Neuronal stem cell (in vitro differentiated cells): ENCODE data around the gene CSAG1.
"Not testable (repeated sequence)": the region's sequence is repeated elsewhere in the genome, so short reads cannot be mapped to it uniquely, and the experiment has no call there.

Experiments
- DNase-seq: peaks from one replicate; pipeline ENCODE4 v3.0.0-alpha.2; 2013; ENCODE audit warnings: low spot score
- H2AFZ ChIP-seq: one replicate; pipeline ENCODE4 v1.6.1; 2013; ENCODE audit warnings: mild to moderate bottlenecking, low read length, inconsistent platforms
- H2AK5ac ChIP-seq: 2 replicates; pipeline ENCODE4 v1.6.1; 2013; ENCODE audit warnings: low read depth, mild to moderate bottlenecking, inconsistent platforms, low read length, moderate library complexity, mixed read lengths
- H2BK120ac ChIP-seq: 2 replicates; pipeline ENCODE4 v1.6.1; 2013; ENCODE audit warnings: low read depth, mild to moderate bottlenecking, inconsistent platforms, low read length, moderate library complexity, mixed read lengths
- H2BK12ac ChIP-seq: one replicate; pipeline ENCODE4 v1.6.1; 2013; ENCODE audit warnings: low read length, inconsistent platforms
- H2BK15ac ChIP-seq: 2 replicates; pipeline ENCODE4 v1.6.1; 2013; ENCODE audit warnings: mild to moderate bottlenecking, low read length, inconsistent platforms, mixed read lengths
- H2BK5ac ChIP-seq: one replicate; pipeline ENCODE4 v1.6.1; 2013; ENCODE audit warnings: inconsistent platforms, mild to moderate bottlenecking, low read length, moderate library complexity
- H3K14ac ChIP-seq: one replicate; pipeline ENCODE4 v1.6.1; 2013; ENCODE audit warnings: low read length, inconsistent platforms
- H3K18ac ChIP-seq: 2 replicates; pipeline ENCODE4 v1.6.1; 2013; ENCODE audit warnings: low read length, inconsistent platforms
- H3K23ac ChIP-seq: 2 replicates; pipeline ENCODE4 v1.6.1; 2013; ENCODE audit warnings: low read depth, mild to moderate bottlenecking, mixed read lengths, low read length, inconsistent platforms; ENCODE audit not compliant: poor library complexity
- H3K27ac ChIP-seq: replicated peaks from 3 replicates; pipeline ENCODE4 v1.5.1; 2013; ENCODE audit warnings: low read length, inconsistent platforms
- H3K27me3 ChIP-seq, 3 experiments: 2 replicates each; pipeline ENCODE4 v1.6.1; 2013; ENCODE audit warnings: low read length in 3 of 3, mild to moderate bottlenecking in 2 of 3, inconsistent platforms in 1 of 3, low read depth in 1 of 3, mixed read lengths in 1 of 3, moderate library complexity in 1 of 3; ENCODE audit not compliant: control insufficient read depth in 3 of 3, insufficient read depth in 3 of 3
- H3K36me3 ChIP-seq, 2 donors: replicated peaks in 1 of 2; 2 replicates each; pipeline ENCODE4 v1.6.1; 2013; ENCODE audit warnings: low read length in 2 of 2; ENCODE audit not compliant: control insufficient read depth in 2 of 2, insufficient read depth in 2 of 2
- H3K4ac ChIP-seq: 2 replicates; pipeline ENCODE4 v1.6.1; 2013; ENCODE audit warnings: inconsistent platforms, mild to moderate bottlenecking, low read length, moderate library complexity
- H3K4me1 ChIP-seq, 2 donors: 1 replicate in 1 of 2; 2 replicates in 1 of 2; pipeline ENCODE4 v1.6.1; 2013; ENCODE audit warnings: low read length in 2 of 2, low read depth in 1 of 2; ENCODE audit not compliant: control insufficient read depth in 2 of 2, insufficient read depth in 1 of 2
- H3K4me2 ChIP-seq: one replicate; pipeline ENCODE4 v1.6.1; 2013; ENCODE audit warnings: mild to moderate bottlenecking, low read length, inconsistent platforms; ENCODE audit not compliant: insufficient read depth, poor library complexity, severe bottlenecking
- H3K4me3 ChIP-seq, 2 donors: 2 replicates each; pipeline ENCODE4 v1.5.1; 2013; ENCODE audit warnings: low read length in 2 of 2, mild to moderate bottlenecking in 2 of 2, inconsistent platforms in 1 of 2, moderate library complexity in 1 of 2
- H3K79me1 ChIP-seq: one replicate; pipeline ENCODE4 v1.6.1; 2013; ENCODE audit warnings: low read depth, mild to moderate bottlenecking, inconsistent platforms, low read length, moderate library complexity
- H3K9ac ChIP-seq: one replicate; pipeline ENCODE4 v1.6.1; 2013; ENCODE audit warnings: mild to moderate bottlenecking, low read depth, low read length, inconsistent platforms; ENCODE audit not compliant: poor library complexity
- H3K9me3 ChIP-seq, 2 donors: replicated peaks in 1 of 2; 2 replicates each; pipeline versions ENCODE3 to v1.6.1; 2013; ENCODE audit warnings: low read length in 2 of 2, mild to moderate bottlenecking in 2 of 2, inconsistent platforms in 1 of 2, low read depth in 1 of 2, mixed read lengths in 1 of 2, moderate library complexity in 1 of 2; ENCODE audit not compliant: control insufficient read depth in 2 of 2, insufficient read depth in 1 of 2
- H4K8ac ChIP-seq: one replicate; pipeline ENCODE4 v1.6.1; 2013; ENCODE audit warnings: low read depth, mild to moderate bottlenecking, inconsistent platforms, low read length, moderate library complexity
- H4K91ac ChIP-seq: one replicate; pipeline ENCODE4 v1.6.1; 2013; ENCODE audit warnings: low read length, low read depth, mild to moderate bottlenecking, inconsistent platforms; ENCODE audit not compliant: poor library complexity
- WGBS, 2 donors: extraction: QIAGEN DNeasy Blood & Tissue Kit; methylation state at CpG; one replicate each; pipeline ENCODE4 v1.1.7; 2013; ENCODE audit warnings: missing lambda C conversion rate in 2 of 2, mixed read lengths in 1 of 2; ENCODE audit not compliant: insufficient read length in 2 of 2, insufficient replicate concordance in 1 of 2; ENCODE audit errors: extremely low coverage in 2 of 2; 5-methylcytosine and 5-hydroxymethylcytosine counted together

The CSAG1 gene

DNA sequence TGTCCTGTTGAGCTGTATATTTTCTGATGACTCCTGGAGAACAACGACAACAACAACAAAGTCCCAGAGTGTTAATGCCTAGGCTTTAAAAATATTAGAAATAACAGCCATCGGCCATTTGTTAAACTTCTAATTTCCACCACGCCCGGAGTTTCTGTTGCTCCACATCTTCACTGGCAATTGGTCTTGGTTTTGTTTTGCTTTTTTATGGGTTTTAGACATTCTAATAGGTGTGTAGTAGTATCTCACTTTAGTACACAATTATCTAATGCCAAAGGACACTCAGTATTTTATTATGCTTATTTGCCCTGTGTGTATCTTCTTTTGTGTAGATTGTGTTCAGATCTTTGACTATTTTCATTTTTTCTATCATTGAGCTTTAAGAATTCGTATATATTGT lies 5.0 kb upstream of the CSAG1 start:
- no peaks in the 10 kb centered on the region for H3K79me1 ChIP-seq
- no peak overlapping the region for H4K8ac ChIP-seq
- H3K23ac ChIP-seq = no peak overlapping the region
- H4K91ac ChIP-seq = no peak overlapping the region
- H3K27me3 ChIP-seq = no peaks in the 10 kb centered on the region
- H2AK5ac ChIP-seq = no peak overlapping the region
- no peak overlapping the region for H3K18ac ChIP-seq
- H3K14ac ChIP-seq = no peak overlapping the region
- no peak overlapping the region for H3K4me3 ChIP-seq
- no peak overlapping the region for H2BK12ac ChIP-seq
- no peak overlapping the region for H3K27ac ChIP-seq
- no CpG with 5 or more reads among the region's 5 CpGs for WGBS, 2 donors
- no peaks in the 10 kb centered on the region for H3K4me1 ChIP-seq
- no peak overlapping the region for H2BK5ac ChIP-seq
- H3K4ac ChIP-seq = no peak overlapping the region
- H2AFZ ChIP-seq = no peak overlapping the region
- H2BK15ac ChIP-seq = no peak overlapping the region
- no peak overlapping the region for H3K4me2 ChIP-seq
- H3K9ac ChIP-seq = no peak overlapping the region
- no peaks in the 10 kb centered on the region for H3K9me3 ChIP-seq
- H3K36me3 ChIP-seq = no peaks in the 10 kb centered on the region
- H2BK120ac ChIP-seq = no peak overlapping the region
- no peak for DNase-seq

DNA sequence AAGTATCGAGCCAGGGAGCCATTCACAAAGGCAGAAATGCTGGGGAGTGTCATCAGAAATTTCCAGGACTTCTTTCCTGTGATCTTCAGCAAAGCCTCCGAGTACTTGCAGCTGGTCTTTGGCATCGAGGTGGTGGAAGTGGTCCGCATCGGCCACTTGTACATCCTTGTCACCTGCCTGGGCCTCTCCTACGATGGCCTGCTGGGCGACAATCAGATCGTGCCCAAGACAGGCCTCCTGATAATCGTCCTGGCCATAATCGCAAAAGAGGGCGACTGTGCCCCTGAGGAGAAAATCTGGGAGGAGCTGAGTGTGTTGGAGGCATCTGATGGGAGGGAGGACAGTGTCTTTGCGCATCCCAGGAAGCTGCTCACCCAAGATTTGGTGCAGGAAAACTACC lies 3.0 kb upstream of the CSAG1 start:
- H2BK15ac ChIP-seq, H3K9ac ChIP-seq, H4K8ac ChIP-seq, H3K4me2 ChIP-seq, H3K27me3 ChIP-seq, H3K36me3 ChIP-seq, H3K4ac ChIP-seq, H3K4me3 ChIP-seq, DNase-seq, H2AFZ ChIP-seq, H4K91ac ChIP-seq, H2BK12ac ChIP-seq, H3K79me1 ChIP-seq, H3K23ac ChIP-seq, H3K27ac ChIP-seq, H2BK5ac ChIP-seq, H3K4me1 ChIP-seq, H3K18ac ChIP-seq, H3K9me3 ChIP-seq, H2BK120ac ChIP-seq, H3K14ac ChIP-seq, H2AK5ac ChIP-seq: not testable (repeated sequence)
- no CpG with 5 or more reads among the region's 12 CpGs for WGBS, 2 donors

DNA sequence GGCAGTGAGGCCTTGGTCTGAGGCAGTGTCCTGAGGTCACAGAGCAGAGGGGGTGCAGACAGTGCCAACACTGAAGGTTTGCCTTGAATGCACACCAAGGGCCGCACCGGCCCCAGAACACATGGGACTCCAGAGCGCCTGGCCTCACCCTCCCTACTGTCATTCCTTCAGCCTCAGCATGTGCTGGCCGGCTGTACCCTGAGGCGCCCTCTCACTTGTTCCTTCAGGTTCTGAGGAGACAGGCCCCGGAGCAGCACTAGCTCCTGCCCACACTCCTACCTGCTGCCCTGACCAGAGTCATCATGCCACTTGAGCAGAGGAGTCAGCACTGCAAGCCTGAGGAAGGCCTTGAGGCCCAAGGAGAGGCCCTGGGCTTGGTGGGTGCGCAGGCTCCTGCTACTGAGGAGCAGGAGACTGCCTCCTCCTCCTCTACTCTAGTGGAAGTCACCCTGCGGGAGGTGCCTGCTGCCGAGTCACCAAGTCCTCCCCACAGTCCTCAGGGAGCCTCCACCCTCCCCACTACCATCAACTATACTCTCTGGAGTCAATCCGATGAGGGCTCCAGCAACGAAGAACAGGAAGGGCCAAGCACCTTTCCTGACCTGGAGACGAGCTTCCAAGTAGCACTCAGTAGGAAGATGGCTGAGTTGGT lies 2.5 kb upstream of the CSAG1 start:
- Histone ChIP-seq H4K91ac (no peak overlapping the region), H2BK120ac (no peak overlapping the region), H3K18ac (no peak overlapping the region), H3K9me3 (no peaks in the 10 kb centered on the region), H3K4me1 (no peaks in the 10 kb centered on the region), H3K14ac (no peak overlapping the region), H2AFZ (no peak overlapping the region), H3K4ac (no peak overlapping the region), H2AK5ac (no peak overlapping the region), H3K23ac (no peak overlapping the region), H3K79me1 (no peaks in the 10 kb centered on the region), H3K4me2 (no peak overlapping the region), H3K4me3 (no peak overlapping the region), H3K27ac (no peak overlapping the region), H2BK15ac (no peak overlapping the region), H3K9ac (no peak overlapping the region), H2BK12ac (no peak overlapping the region), H2BK5ac (no peak overlapping the region), H3K27me3 (no peaks in the 10 kb centered on the region), H3K36me3 (no peaks in the 10 kb centered on the region), H4K8ac (no peak overlapping the region)
- no CpG with 5 or more reads among the region's 12 CpGs for WGBS, 2 donors
- DNase-seq = no peak

DNA sequence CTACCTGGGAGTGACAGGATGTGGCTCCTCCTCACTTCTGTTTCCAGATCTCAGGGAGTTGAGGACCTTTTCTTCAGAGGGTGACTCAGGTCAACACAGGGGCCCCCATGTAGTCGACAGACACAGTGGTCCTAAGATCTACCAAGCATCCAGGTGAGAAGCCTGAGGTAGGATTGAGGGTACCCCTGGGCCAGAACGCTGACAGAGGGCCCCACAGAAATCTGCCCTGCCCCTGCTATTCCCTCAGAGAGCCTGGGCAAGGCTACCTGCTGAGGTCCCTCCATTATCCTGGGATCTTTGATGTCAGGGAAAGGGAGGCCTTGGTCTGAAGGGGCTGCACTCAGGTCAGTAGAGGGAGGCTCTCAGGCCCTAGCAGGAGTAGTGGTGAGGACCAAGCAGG lies 1.6 kb upstream of the CSAG1 start:
- H3K4me1 ChIP-seq = no peaks in the 10 kb centered on the region
- H4K8ac ChIP-seq = peak overlapping the region; percentile 43
- H3K4ac ChIP-seq = no peak overlapping the region
- H3K9ac ChIP-seq = no peak overlapping the region
- H2BK15ac ChIP-seq = no peak overlapping the region
- H2AK5ac ChIP-seq = no peak overlapping the region
- no peak overlapping the region for H3K27ac ChIP-seq
- H3K4me2 ChIP-seq = no peak overlapping the region
- no peaks in the 10 kb centered on the region for H3K27me3 ChIP-seq
- no peak overlapping the region for H3K14ac ChIP-seq
- no peak overlapping the region for H2BK12ac ChIP-seq
- DNase-seq = no peak
- no peak overlapping the region for H4K91ac ChIP-seq
- WGBS, 2 donors = no CpG with 5 or more reads among the region's 2 CpGs
- H2AFZ ChIP-seq = no peak overlapping the region
- no peak overlapping the region for H2BK5ac ChIP-seq
- no peak overlapping the region for H3K18ac ChIP-seq
- no peak overlapping the region for H3K23ac ChIP-seq
- H3K4me3 ChIP-seq = no peak overlapping the region
- H3K79me1 ChIP-seq = no peaks in the 10 kb centered on the region
- H2BK120ac ChIP-seq = no peak overlapping the region
- H3K36me3 ChIP-seq = no peaks in the 10 kb centered on the region
- H3K9me3 ChIP-seq = no peaks in the 10 kb centered on the region
